ENCODE measurements around the gene TRIM62.

Gene TRIM62

DNA sequence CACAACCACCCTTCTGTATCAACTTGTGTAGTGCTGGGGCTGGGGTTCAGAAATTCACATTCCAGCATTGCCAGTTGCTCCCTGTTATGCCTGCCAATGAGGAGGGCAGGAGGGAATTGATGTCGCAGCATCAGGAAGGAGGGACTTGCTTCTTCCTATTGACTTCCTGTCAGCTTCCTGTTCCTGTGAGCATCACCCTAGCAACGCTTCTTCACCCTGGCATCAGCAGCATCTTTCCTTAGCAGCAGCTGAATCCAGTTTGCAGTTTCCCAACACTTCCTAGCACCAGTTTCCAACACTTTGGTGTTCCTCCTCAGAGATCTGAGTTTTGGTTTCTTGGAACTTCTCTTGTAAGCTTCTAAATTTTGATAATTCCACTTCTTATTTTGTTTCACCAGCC is 8.9 kb upstream of the TRIM62 start:
- Histone ChIP-seq H3K36me3 (replicated peaks; ENCODE audit: insufficient read depth, low read length) (no peaks in the 10 kb centered on the region), H3K9ac (ENCODE audit: low read length) (no peak overlapping the region), H2AFZ (ENCODE audit: low read length) (no peak overlapping the region), H3K27me3 (replicated peaks; ENCODE audit: insufficient read depth, low read length) (no peaks in the 10 kb centered on the region), H4K20me1 (ENCODE audit: insufficient read depth, low read length) (no peaks in the 10 kb centered on the region), H3K9me2 (replicated peaks; ENCODE audit: insufficient read depth, low read length) (no peaks in the 10 kb centered on the region), H3K27ac (ENCODE audit: low read length) (no peak overlapping the region), H3K4me2 (ENCODE audit: low read depth, low read length) (no peak overlapping the region), H3K4me1 (ENCODE audit: low read length) (no peaks in the 10 kb centered on the region), H3K79me2 (ENCODE audit: low read length) (no peaks in the 10 kb centered on the region), H3K9me3 (replicated peaks; ENCODE audit: insufficient read depth, low read length) (no peaks in the 10 kb centered on the region), H3K4me3 (ENCODE audit: low read length) (no peak overlapping the region), H3F3A (ENCODE audit: insufficient read depth, low read length) (no peaks in the 10 kb centered on the region)
- TF ChIP-seq EZH2phosphoT487 (IDR thresholded peaks at IDR 0.05; ENCODE audit: low read length) (no peak), EZH2 (optimal IDR thresholded peaks at IDR 0.05; ENCODE audit: low read depth, low read length) (no peak)
- TF ChIP-seq, protein P1, sequence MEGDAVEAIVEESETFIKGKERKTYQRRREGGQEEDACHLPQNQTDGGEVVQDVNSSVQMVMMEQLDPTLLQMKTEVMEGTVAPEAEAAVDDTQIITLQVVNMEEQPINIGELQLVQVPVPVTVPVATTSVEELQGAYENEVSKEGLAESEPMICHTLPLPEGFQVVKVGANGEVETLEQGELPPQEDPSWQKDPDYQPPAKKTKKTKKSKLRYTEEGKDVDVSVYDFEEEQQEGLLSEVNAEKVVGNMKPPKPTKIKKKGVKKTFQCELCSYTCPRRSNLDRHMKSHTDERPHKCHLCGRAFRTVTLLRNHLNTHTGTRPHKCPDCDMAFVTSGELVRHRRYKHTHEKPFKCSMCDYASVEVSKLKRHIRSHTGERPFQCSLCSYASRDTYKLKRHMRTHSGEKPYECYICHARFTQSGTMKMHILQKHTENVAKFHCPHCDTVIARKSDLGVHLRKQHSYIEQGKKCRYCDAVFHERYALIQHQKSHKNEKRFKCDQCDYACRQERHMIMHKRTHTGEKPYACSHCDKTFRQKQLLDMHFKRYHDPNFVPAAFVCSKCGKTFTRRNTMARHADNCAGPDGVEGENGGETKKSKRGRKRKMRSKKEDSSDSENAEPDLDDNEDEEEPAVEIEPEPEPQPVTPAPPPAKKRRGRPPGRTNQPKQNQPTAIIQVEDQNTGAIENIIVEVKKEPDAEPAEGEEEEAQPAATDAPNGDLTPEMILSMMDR (IDR thresholded peaks at IDR 0.05; ENCODE audit: low read length), result no peak
- no peak for DNase-seq

DNA sequence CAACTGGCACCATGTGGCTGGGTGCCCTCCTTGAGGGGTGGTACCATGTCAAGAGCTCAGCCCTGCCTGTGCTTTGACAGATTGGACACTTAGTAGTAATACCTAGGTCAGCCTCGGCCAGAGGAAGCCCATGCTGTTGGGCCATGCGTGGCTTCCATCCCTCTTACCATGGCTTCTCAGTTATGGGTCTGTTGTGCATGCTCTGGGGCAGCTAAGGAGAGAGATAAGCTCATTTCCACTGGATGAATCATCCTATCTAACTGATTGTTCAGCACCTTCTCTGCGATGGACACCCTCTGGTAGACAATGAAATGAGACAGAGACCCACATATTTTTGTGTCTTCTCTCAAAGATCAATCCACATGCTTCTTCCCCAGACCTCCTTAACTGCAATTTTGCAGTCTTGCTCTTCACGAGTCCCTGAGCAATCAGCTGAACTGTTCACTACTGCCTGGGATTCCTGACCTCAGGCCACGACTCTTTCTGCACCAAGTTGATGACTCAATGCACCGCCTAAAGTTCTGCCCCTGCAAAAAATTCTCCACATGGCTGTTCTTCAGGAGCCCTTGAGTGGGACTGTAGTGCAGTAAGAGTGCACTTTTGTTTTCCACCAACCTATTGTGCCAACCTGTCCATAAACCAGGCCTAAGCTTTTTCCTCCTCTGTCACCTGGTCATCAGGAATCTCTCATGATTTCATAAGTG is 6.9 kb upstream of the TRIM62 start:
- no peak overlapping the region for H3K4me2 ChIP-seq (ENCODE audit: low read depth, low read length)
- H3K27ac ChIP-seq (ENCODE audit: low read length), result no peak overlapping the region
- no peaks in the 10 kb centered on the region for H3K4me1 ChIP-seq (ENCODE audit: low read length)
- H3K79me2 ChIP-seq (ENCODE audit: low read length), result no peaks in the 10 kb centered on the region
- no peak for TF ChIP-seq EZH2 (optimal IDR thresholded peaks at IDR 0.05; ENCODE audit: low read depth, low read length)
- TF ChIP-seq, protein P1 (IDR thresholded peaks at IDR 0.05; ENCODE audit: low read length), result no peak
- no peaks in the 10 kb centered on the region for H3K36me3 ChIP-seq (replicated peaks; ENCODE audit: insufficient read depth, low read length)
- H3K9me3 ChIP-seq (replicated peaks; ENCODE audit: insufficient read depth, low read length), result no peaks in the 10 kb centered on the region
- no peak overlapping the region for H2AFZ ChIP-seq (ENCODE audit: low read length)
- H4K20me1 ChIP-seq (ENCODE audit: insufficient read depth, low read length), result no peaks in the 10 kb centered on the region
- no peak overlapping the region for H3K9ac ChIP-seq (ENCODE audit: low read length)
- H3K27me3 ChIP-seq (replicated peaks; ENCODE audit: insufficient read depth, low read length), result no peaks in the 10 kb centered on the region
- H3F3A ChIP-seq (ENCODE audit: insufficient read depth, low read length), result no peaks in the 10 kb centered on the region
- no peak overlapping the region for H3K4me3 ChIP-seq (ENCODE audit: low read length)
- no peak for DNase-seq
- H3K9me2 ChIP-seq (replicated peaks; ENCODE audit: insufficient read depth, low read length), result no peaks in the 10 kb centered on the region

GRCh38 chr1:33186936-33187335 is 5.1 kb upstream of the TRIM62 start:
- H3K79me2 ChIP-seq (ENCODE audit: low read length), result no peaks in the 10 kb centered on the region
- H3K4me1 ChIP-seq (ENCODE audit: low read length), result no peaks in the 10 kb centered on the region
- no peaks in the 10 kb centered on the region for H3F3A ChIP-seq (ENCODE audit: insufficient read depth, low read length)
- H3K36me3 ChIP-seq (replicated peaks; ENCODE audit: insufficient read depth, low read length), result no peaks in the 10 kb centered on the region
- no peaks in the 10 kb centered on the region for H4K20me1 ChIP-seq (ENCODE audit: insufficient read depth, low read length)
- no peak overlapping the region for H3K27ac ChIP-seq (ENCODE audit: low read length)
- TF ChIP-seq EZH2 (optimal IDR thresholded peaks at IDR 0.05; ENCODE audit: low read depth, low read length), result no peak
- TF ChIP-seq EZH2phosphoT487 (IDR thresholded peaks at IDR 0.05; ENCODE audit: low read length), result no peak
- TF ChIP-seq, protein P1 (IDR thresholded peaks at IDR 0.05; ENCODE audit: low read length), result no peak
- H3K4me2 ChIP-seq (ENCODE audit: low read depth, low read length), result no peak overlapping the region
- DNase-seq, result no peak
- H2AFZ ChIP-seq (ENCODE audit: low read length), result no peak overlapping the region
- H3K9me3 ChIP-seq (replicated peaks; ENCODE audit: insufficient read depth, low read length), result no peaks in the 10 kb centered on the region
- H3K9ac ChIP-seq (ENCODE audit: low read length), result no peak overlapping the region
- H3K9me2 ChIP-seq (replicated peaks; ENCODE audit: insufficient read depth, low read length), result no peaks in the 10 kb centered on the region
- H3K27me3 ChIP-seq (replicated peaks; ENCODE audit: insufficient read depth, low read length), result 0 out of 2 replicates have a peak, but pooled peaks cover 3% of the 10 kb centered on the region
- H3K4me3 ChIP-seq (ENCODE audit: low read length), result no peak overlapping the region
